ENCODE data around the gene NXNL2. TPM values are rescaled to one million over a fixed set of nuclear protein-coding genes. Genes with fewer than 3 reads are reported as not detected.

The NXNL2 gene
- total RNA-seq, 2 donors from 2014 or later = 3.9 TPM; not detected in 1

DNA sequence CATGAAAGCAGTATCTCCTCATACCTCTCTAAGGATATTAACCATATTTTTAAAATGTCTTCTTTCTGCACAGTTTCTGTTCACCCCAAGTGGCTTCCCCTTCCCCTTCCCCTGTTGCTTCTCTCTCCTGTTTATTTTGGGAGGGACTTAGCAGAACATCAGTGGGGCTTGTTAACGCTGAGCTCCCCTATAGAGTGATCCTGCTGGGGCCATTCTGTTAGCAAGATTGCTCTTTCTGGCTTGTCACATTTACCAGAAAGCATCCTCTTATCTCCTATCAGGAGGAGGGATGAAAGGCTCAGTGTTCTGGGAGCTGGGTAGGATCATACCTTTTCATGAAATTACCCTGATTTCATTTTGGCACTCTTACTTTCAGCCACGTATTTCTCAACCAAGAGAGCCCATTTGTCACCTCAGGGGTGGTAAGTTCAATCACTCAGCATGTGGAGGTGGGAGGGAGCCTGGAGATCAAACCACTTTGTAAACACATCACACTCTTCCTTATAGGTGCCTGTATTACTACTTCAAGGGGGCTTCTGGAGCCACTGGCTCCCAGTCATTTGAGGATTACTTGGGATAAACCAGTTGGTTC, 16.7 kb downstream of the NXNL2 start:
- TF ChIP-seq CTCF (IDR thresholded peaks at IDR 0.05) (no peak), POLR2A (IDR thresholded peaks at IDR 0.05) (no peak)
- Histone ChIP-seq H3K27ac (no peak overlapping the region), H3K9me3 (no peaks in the 10 kb centered on the region), H3K4me1 (no peaks in the 10 kb centered on the region), H3K4me3 (no peak overlapping the region), H3K36me3 (replicated peaks in 1 of 2; ENCODE audit: insufficient read depth in 1 of 2, low read depth in 2 of 2) (no peaks in the 10 kb centered on the region), H3K27me3 (no peaks in the 10 kb centered on the region)
- no peak for DNase-seq
- ATAC-seq = no peak
- intact Hi-C loops (cut with DNase I) = no loop called here
- WGBS, 2 donors = 23 to 32% methylated on average over 2 of the region's 2 CpGs

- WGBS, 2 donors = 70 to 90% methylated on average over 3 of the region's 3 CpGs
- Histone ChIP-seq H3K27ac (no peak overlapping the region), H3K36me3 (replicated peaks in 1 of 2; ENCODE audit: insufficient read depth in 1 of 2, low read depth in 2 of 2) (no peaks in the 10 kb centered on the region), H3K4me3 (no peak overlapping the region), H3K4me1 (no peaks in the 10 kb centered on the region), H3K27me3 (no peaks in the 10 kb centered on the region), H3K9me3 (no peaks in the 10 kb centered on the region)
- no peak for ATAC-seq
- DNase-seq = no peak
- intact Hi-C loops (cut with DNase I) = no loop called here
- TF ChIP-seq CTCF (IDR thresholded peaks at IDR 0.05) = no peak
These were observed 18.4 kb downstream of the NXNL2 start for GRCh38 chr9:88553350-88553749.

GRCh38 chr9:88555268-88555980, 20.4 kb downstream of the NXNL2 start:
- DNase-seq (no peak), ATAC-seq (no peak)
- Histone ChIP-seq H3K36me3 (replicated peaks in 1 of 2; ENCODE audit: insufficient read depth in 1 of 2, low read depth in 2 of 2) (no peaks in the 10 kb centered on the region), H3K9me3 (no peaks in the 10 kb centered on the region), H3K4me3 (no peak overlapping the region), H3K27ac (no peak overlapping the region), H3K27me3 (no peaks in the 10 kb centered on the region), H3K4me1 (no peaks in the 10 kb centered on the region)
- WGBS, 2 donors = 60 to 61% methylated on average over 10 to 11 of the region's 12 CpGs
- TF ChIP-seq POLR2A (IDR thresholded peaks at IDR 0.05) (no peak), CTCF (IDR thresholded peaks at IDR 0.05) (no peak)
- intact Hi-C loops (cut with DNase I) = no loop called here

DNA sequence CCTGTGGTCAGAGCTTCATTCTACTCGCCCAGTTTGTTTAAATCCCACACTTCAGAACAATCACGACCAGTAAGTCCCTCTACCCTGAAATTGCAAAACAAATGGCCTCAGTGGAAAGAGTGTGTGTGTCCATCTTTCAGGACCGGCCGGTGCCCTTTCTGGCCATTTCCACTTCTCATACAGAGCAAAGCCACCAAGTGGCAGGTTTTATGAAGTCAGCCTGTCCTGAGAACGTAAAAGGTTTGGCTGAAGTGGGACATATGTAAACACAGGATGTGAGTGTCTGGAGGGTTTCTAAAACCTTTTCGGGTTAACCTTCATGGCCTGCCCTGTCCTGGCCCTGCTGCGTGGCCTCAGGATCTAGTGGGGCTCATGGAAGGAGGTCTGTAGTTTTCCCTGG, 24.7 kb downstream of the NXNL2 start:
- whole genome bisulfite sequencing, 2 donors = 73 to 76% methylated on average over 7 of the region's 7 CpGs
- no peak for DNase-seq
- Histone ChIP-seq H3K9me3 (no peaks in the 10 kb centered on the region), H3K27ac (no peak overlapping the region), H3K27me3 (no peaks in the 10 kb centered on the region), H3K4me1 (no peaks in the 10 kb centered on the region), H3K4me3 (no peak overlapping the region), H3K36me3 (replicated peaks in 1 of 2; ENCODE audit: insufficient read depth in 1 of 2, low read depth in 2 of 2) (no peaks in the 10 kb centered on the region)
- no peak for ATAC-seq
- TF ChIP-seq POLR2A (IDR thresholded peaks at IDR 0.05) (no peak), CTCF (IDR thresholded peaks at IDR 0.05) (no peak)
- intact Hi-C loops (cut with DNase I) = no loop called here

- no peak overlapping the region for H3K27ac ChIP-seq
- H3K9me3 ChIP-seq = no peaks in the 10 kb centered on the region
- no peaks in the 10 kb centered on the region for H3K27me3 ChIP-seq
- H3K4me3 ChIP-seq = no peak overlapping the region
- TF ChIP-seq POLR2A (IDR thresholded peaks at IDR 0.05) (no peak), CTCF (IDR thresholded peaks at IDR 0.05) (no peak)
- DNase-seq (no peak), ATAC-seq (no peak)
- intact Hi-C loops (cut with DNase I) = no loop called here
- H3K4me1 ChIP-seq = no peaks in the 10 kb centered on the region
- WGBS, 2 donors = 86 to 91% methylated on average over 3 of the region's 3 CpGs
- H3K36me3 ChIP-seq (replicated peaks in 1 of 2; ENCODE audit: insufficient read depth in 1 of 2, low read depth in 2 of 2) = no peaks in the 10 kb centered on the region
These were observed 32.9 kb downstream of the NXNL2 start for GRCh38 chr9:88567870-88568269.

Data from body of pancreas (tissue), 4 donors.